ENCODE data around the gene PHACTR3. TPM values are rescaled to one million over a fixed set of nuclear protein-coding genes. Genes with fewer than 3 reads are reported as not detected.

PHACTR3 gene
- total RNA-seq, 2 experiments from 2014 or later = not detected

- POLR2A ChIA-PET = no interaction called here
Observed at GRCh38 chr20:59665656-59666555, 61.6 kb downstream of the PHACTR3 start.

GRCh38 chr20:59666586-59666985 is 62.2 kb downstream of the PHACTR3 start:
- ChIA-PET POLR2A (no interaction called here), CTCF (no interaction called here)

More at GRCh38 chr20:59665656-59666555, 61.6 kb downstream of the PHACTR3 start:
- CTCF ChIA-PET = no interaction called here

- CTCF ChIA-PET = no interaction called here
- POLR2A ChIA-PET = no interaction called here
Observed at GRCh38 chr20:59667131-59667530, 62.8 kb downstream of the PHACTR3 start.

GRCh38 chr20:59667981-59668515 is 63.7 kb downstream of the PHACTR3 start:
- ChIA-PET POLR2A (no interaction called here), CTCF (no interaction called here)

DNA sequence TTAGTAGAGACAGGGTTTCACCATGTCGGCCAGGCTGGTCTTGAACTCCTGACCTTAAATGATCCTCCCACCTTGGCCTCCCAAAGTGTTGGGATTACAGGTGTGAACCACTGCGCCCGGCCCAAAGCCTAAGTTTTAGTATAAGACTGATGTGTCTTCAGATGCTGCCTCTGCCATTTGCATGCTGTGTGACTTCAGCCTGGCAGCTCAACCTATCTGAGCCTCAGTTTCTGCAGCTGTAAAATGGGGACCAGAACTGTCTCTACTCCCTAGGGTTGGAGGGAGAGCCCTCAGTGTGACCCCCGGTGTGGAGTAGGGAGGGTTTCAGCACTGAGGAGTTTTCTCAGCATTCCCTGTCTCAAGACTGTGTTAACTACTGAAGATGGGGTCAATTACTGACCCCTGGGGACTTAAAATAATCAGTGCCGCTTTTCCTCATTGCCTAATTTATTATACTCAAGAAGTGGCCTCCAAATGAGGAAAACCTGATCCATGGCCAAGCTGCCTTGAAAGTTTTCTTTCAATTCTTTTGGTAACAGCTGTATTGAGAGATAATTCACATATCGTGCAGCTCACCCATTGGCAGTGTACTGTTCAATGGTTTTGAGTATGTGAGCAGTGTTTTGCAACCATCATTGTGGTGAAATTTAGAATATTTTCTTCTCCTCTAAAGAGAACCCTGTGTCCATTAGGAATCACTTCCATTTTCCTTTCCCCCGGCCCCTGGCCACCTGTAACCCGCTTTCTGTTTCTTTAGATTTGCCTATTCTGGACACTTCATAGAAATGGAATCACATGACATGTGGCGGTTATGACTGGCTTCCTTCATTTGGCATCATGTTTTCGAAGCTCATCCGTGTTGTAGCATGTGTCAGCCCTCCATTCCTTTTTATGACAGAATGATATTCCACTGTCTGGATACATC is 64.8 kb downstream of the PHACTR3 start:
- CTCF ChIA-PET = no interaction called here

DNA sequence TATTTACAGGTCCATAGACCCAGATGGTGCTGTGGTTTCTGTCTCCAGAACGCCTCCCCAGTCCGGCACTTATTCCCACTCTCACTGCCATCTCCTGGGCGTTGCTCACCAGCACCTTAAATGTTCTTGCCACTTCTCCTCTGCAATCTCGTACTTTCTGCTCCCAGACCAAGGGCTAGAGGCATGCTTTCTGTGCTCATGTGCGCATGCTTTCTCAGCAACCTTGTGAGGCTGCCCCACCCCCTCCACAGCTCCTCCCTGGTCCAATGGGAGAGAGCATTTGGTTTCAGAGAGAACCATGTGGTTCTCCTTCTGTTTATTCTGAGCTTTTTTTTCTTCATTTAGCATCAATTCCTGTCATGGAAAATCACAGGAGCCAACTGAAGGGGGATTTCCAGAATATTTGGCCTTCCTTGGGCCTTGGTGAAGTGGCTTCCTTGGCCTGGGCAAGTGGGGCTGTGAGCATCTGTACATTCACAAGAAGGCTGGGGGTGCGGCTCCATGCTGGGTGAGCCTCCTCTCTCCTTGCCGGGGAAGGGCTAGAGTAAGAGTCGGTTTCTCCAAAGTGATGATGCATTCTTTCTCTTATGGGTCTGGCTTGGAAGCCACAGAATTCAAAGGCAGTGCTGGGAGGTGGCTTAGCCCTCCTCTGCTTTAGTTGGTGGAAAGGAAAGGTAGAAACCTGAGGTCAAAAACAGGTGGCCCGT is 66.6 kb downstream of the PHACTR3 start:
- POLR2A ChIA-PET = no interaction called here
- CTCF ChIA-PET = no interaction called here

More for the DNA sequence above, 64.8 kb downstream of the PHACTR3 start:
- POLR2A ChIA-PET = no interaction called here

GRCh38 chr20:59671661-59672471 is 67.5 kb downstream of the PHACTR3 start:
- POLR2A ChIA-PET = no interaction called here

DNA sequence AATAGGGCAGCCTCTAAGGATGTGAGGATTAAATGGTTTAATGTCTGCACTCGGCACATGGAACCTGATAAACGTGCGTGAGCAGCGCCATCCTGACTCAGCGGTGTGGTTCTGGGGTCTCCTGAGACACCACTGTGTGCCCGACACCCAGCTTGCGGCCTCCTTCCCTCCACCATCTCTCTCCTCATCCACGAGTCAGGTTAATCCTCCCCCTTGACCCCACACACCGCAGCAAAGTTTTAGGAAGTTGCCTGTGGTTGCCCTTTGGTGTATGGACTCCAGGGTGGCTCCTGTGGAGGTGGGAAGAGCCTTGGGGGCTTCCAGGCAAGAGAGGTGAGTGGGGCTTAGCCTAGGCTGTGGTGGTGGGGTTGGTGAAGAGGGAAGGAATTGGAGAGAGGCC is 68.2 kb downstream of the PHACTR3 start:
- POLR2A ChIA-PET = no interaction called here

More at GRCh38 chr20:59671661-59672471, 67.5 kb downstream of the PHACTR3 start:
- CTCF ChIA-PET = no interaction called here

GRCh38 chr20:59673288-59673997 is 69.1 kb downstream of the PHACTR3 start:
- CTCF ChIA-PET = no interaction called here
- POLR2A ChIA-PET = no interaction called here

More for the DNA sequence above, 68.2 kb downstream of the PHACTR3 start:
- CTCF ChIA-PET = no interaction called here

GRCh38 chr20:59673998-59674445 is 69.7 kb downstream of the PHACTR3 start:
- ChIA-PET POLR2A (no interaction called here), CTCF (no interaction called here)

DNA sequence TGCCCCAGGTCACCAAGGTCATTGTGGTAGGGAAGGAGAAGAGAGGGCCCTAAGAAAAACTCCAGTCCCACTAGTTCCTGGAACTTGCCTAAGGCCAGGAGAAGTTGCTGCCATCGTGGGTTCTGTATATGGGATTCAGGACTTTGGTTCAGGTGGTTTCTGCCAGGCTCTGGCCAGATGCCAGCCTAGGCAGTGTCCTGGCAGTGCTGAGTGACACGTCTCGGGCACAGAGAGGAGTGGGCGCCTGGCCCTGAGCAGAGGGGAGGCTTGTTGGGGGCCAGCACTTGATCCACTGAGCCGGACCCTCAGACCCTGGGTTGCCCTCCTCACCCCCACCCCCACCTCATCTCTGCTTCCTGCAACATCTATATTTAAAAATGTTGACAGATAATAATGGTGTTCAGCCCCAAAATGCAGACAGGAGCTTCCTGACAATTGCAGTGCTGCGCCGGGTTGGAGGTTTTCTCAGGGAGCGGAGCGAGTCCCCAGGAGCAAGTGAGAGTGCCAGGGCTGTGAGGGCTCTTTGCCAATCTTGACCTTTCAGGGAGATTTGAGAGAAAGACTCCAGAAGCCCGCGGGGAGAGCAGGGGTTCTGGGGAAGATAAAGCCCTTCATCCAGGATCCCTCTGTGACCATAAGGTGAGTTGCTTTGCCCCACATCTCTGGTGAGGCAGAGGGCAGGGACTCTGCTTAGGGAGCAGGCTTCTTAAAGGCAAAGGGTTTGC is 71.9 kb downstream of the PHACTR3 start:
- POLR2A ChIA-PET = no interaction called here

DNA sequence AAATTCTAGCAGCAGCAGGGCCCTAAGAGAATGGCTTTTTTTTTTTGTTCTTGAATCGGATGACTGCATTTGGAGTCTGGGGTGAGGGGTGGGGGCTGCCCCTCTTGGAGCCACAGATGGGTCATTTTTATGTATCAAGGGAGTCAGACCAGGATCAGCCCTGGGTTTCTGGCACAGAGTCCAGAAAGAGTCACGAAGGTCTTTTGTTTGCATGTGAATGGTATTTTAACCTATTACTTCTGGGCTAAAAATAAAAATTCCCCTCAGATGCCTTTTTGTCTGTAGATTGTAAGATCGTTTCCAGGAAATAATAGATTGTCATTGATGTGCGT is 72.5 kb downstream of the PHACTR3 start:
- POLR2A ChIA-PET = no interaction called here
- CTCF ChIA-PET = no interaction called here

More for the DNA sequence above, 71.9 kb downstream of the PHACTR3 start:
- CTCF ChIA-PET = no interaction called here

- ChIA-PET POLR2A (no interaction called here), CTCF (no interaction called here)
Observed at GRCh38 chr20:59677586-59677985, 73.2 kb downstream of the PHACTR3 start.

DNA sequence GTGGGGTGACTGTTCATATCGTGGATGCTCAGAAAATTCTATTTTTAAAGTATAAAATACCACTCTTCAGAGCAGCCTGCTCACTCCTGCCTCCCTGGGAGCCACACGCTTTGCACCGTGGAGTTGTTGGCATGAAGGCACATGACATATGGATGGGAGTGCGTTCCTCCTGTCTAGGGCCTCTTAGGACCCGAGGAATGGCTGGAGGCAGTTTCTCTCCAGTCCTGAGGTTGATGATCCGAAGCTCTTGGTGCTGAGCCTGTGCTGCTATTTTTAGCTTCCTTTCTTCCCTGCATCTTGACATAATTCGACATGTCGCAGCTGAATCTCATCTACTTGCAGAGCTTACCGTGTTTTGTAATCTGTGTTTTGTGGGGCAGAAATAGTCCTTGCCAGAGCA is 73.9 kb downstream of the PHACTR3 start:
- CTCF ChIA-PET = no interaction called here
- POLR2A ChIA-PET = no interaction called here

GRCh38 chr20:59678951-59679350 is 74.6 kb downstream of the PHACTR3 start:
- POLR2A ChIA-PET = no interaction called here
- CTCF ChIA-PET = no interaction called here

DNA sequence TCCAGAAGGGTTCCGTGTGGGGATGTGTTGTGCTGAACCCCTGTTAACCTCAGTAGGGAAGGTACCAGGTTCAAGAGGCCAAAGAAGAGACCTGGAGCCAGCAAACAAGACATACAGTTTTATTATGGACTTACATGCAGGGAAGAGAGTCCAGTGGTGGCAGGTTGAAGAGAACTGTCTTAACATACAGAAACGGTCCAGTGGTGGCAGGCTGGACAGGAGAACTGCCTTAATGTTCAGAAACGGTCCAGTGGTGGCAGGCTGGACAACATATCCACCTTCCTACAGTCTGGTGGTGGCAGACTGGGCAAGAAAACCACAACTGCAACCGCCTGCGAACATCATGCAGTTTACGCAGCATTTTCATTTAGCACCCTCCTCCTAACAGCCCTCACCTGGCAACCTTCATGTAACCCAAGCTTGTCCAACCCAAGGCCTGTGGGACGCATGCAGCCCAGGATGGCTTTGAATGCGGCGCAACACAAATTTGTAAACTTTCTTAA is 75.9 kb downstream of the PHACTR3 start:
- ChIA-PET POLR2A (no interaction called here), CTCF (no interaction called here)

DNA sequence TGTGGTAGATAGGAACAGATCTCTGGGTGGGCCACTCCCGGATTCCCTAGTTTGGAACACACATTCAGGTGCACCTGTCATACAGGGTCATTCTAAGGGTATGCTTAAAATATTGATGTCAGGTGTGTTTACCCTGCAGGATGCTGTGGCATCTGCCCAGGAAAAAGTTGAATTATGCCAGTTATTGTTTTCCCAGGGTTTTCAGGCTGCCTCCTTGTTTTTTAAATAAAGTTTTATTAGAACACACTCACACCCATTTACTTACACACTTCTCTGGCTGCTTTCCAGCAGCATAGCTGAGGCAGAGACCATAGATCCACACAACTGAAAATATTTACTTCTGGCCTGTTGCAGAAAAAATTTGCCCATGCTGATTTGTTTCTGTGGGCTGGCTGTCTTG is 76.5 kb downstream of the PHACTR3 start:
- CTCF ChIA-PET = no interaction called here
- POLR2A ChIA-PET = no interaction called here

- ChIA-PET POLR2A (no interaction called here), CTCF (no interaction called here)
Observed at GRCh38 chr20:59682603-59683002, 78.3 kb downstream of the PHACTR3 start.
